Mammary epithelial cell (primary cell): Measurements from ENCODE around the gene MTARC2.

ENCODE experiments used
- CTCF ChIP-seq, 2 donors: IDR thresholded peaks in 1 of 2; conservative IDR thresholded peaks in 1 of 2; 2 replicates each; pipeline ENCODE4 v1.5.1; 2011 to 2012; ENCODE audit warnings: inconsistent platforms in 2 of 2, low read length in 2 of 2, mild to moderate bottlenecking in 2 of 2, control low read depth in 1 of 2, low read depth in 1 of 2; ENCODE audit not compliant: insufficient read depth in 1 of 2; ENCODE audit errors: extremely low read depth in 1 of 2
- EZH2 ChIP-seq: IDR thresholded peaks from 2 replicates; pipeline ENCODE4 v1.6.1; 2012; ENCODE audit warnings: low read length, inconsistent platforms, borderline replicate concordance

- no peak for TF ChIP-seq CTCF (conservative IDR thresholded peaks at IDR 0.05 in 1 of 2, IDR thresholded peaks at IDR 0.05 in 1 of 2; ENCODE audit: extremely low read depth in 1 of 2, insufficient read depth in 1 of 2, low read depth in 1 of 2, low read length in 2 of 2)
- no peak for TF ChIP-seq EZH2
These were observed 20.0 kb downstream of the MTARC2 start for GRCh38 chr1:220768126-220768601.
